Smooth muscle cell of the brain vasculature (primary cell): ENCODE data around the gene NTM.
A peak's percentile ranks its signal among the peaks of the same experiment; 100 is the strongest.

Source experiments
- DNase-seq: peaks from one replicate; pipeline ENCODE4 v3.0.0-alpha.2; 2012; ENCODE audit warnings: low read depth, low spot score

NTM gene

DNA sequence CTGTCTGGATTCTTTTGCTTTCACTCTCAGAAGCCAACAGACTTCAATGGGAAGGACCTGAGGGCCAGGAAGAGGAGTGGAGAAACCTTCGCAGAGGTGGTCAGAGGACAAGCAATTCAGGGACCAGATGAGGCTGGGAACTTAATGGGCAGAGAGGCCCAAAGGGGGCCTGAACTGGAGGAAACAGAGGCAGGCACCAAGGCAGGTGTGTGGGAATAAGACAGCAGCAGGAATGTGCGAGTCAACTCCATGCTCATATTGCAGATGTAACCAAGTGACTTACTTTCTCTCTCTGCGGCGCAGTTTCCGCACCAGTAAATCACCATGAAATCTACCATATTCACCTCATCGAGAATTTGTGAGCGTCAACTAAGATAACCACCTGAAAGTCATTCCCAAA lies 669.1 kb downstream of the NTM start:
- DNase-seq = no peak

DNA sequence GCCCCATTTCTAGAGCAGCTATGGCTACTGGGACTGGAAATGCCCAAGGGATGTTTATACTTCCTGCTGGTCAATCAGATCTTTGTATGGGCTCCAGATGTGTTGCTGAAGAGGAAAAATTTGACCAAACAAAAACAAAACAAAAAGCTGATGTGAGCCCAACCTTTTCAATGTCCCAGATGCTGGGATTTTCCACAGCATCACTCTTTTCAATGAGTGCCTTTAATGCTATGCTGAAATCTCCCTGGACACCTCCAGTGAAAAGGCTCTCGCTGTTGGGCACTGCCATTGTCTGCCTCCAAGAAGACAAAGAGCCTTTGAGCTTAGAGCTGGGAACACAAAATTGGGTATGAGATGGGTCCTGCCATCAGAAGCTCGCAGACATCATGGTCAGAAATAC lies 671.9 kb downstream of the NTM start:
- no peak for DNase-seq

DNA sequence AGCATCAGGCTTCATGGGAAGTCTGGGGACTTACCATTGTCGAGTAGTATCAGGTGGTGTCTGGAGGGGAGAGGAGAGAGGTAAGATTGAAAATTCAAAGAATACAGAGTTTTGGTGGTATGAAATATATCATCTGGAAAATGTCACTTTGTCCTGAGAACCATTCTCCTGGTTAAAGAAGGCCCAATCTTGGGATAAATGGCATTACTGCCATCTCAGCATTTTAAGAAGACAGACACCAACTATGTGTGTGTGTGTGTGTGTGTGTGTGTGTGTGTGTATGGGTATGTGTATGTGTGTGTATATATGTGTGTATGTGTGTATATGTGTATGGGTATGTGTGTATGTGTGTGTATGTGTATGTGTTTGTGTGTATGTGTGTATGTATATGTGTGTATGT lies 673.3 kb downstream of the NTM start:
- DNase-seq = no peak

DNA sequence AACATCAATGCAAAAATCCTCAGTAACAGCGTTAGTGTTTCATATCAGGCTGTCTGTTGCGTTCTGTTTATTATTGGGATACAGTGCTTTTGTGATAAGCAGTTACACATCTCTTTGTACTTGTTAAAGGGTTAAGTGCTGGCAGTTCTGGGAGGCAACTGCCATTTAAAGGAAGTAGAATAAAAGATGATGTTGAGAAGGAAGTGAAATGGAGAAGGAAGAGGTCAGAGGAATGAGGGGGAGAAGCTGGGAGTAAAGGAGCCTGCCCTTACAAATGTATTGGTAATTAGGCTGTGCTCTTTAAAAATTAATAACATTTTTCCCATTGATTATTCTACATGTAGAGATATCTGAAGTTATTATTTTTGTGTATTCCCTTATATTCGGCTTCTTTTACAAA lies 674.7 kb downstream of the NTM start:
- DNase-seq = no peak

DNA sequence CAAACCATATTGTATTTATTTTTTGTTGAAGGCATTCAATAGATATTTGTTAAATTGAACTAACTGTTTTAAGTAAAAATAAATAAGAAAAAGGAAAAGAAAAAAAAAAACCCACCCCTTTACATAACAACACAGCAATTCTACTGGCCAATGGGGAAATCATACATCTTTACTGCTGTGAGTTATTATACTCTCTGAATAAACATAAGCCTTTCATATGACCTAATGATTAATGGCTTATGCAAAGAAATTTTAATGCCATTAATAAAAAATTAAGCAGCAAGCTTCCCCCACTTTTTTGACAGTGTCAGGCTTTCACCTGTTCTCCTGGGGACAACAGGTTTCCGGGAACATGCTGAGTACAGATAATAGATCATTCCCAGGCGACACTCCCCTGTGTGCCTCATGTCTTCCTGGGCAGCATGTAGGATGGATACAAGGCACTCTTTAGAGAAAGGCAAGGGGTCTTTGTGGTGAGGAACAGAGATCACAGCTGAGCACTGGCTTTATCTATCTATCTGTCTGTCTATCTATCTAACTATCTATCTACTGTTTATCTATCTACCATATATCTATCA lies 676.0 kb downstream of the NTM start:
- no peak for DNase-seq

DNA sequence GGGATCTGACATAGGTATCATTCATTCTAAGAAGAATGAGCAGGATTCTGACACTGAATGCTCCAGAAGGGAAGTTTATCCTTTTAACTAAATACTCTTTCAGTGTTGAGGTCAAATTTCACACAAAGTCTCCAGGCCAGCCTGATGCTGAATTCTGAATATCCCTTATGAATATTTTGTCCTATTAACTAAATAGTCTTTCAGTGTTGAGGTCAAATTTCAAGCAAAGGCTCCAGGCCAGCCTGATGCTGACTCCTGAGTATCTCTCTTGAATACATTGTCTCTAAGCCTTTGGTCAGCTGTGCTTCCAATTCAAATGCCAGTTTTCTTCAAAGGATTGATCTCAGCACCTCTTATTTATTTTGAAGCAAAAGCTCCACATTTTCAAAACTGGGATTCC lies 676.8 kb downstream of the NTM start:
- DNase-seq = no peak

DNA sequence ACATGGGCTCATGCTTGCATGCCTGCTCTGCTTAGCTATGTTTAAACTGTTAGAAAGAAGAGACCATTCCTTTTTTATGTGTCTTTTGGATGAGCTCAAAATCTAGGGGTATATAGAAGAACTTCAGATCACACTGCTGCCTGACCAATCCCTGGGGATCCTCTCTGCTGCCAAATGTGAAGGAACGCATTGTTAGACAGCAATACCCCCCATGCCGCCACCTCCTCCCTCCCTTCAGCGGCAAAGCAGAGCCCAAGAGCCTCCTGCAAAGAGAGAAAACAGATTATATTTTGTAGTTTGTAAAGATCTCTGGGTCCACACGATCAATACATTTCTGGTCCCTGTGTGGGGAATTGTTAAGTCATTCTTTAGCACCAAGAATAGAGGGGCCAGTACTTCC lies 677.6 kb downstream of the NTM start:
- no peak for DNase-seq

DNA sequence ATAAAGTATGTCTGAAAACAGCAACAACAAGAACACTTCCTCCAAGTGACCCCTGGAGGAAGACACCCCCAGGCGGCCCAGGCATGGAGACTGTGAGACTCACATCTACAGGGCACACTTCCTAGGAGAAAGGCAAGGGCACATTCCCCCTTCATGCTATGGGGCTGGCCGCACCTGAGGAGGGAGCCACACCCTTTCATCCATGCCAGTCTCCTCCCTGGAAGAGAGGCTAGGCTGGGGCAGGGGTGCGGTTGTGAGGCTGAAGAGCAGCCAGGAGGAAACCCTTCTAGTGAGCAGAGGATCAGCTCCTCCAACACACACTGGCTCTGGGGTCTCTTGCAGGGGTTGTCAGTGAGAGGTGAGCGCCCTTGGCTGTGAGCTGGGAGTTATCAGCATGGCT lies 678.8 kb downstream of the NTM start:
- DNase-seq = no peak

DNA sequence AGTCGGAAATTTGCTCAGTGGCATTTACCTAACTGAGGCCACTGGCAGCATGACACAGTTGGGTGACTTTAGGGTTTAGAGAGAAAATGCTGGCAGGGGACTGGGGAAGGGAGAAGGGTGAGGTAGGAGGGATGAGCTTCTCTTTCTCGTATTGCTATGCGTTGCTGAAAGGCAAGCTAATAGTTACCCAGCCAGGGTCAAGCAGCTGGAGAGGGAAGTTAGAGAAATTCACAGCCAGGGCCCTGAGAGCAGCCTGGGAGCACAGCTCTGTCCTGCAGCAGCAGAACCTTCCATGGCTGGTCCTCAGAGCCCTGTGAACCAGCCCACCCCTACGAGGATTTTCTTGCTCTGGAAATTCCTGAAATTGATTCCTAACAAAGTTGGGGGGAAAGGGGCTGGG lies 679.6 kb downstream of the NTM start:
- no peak for DNase-seq

DNA sequence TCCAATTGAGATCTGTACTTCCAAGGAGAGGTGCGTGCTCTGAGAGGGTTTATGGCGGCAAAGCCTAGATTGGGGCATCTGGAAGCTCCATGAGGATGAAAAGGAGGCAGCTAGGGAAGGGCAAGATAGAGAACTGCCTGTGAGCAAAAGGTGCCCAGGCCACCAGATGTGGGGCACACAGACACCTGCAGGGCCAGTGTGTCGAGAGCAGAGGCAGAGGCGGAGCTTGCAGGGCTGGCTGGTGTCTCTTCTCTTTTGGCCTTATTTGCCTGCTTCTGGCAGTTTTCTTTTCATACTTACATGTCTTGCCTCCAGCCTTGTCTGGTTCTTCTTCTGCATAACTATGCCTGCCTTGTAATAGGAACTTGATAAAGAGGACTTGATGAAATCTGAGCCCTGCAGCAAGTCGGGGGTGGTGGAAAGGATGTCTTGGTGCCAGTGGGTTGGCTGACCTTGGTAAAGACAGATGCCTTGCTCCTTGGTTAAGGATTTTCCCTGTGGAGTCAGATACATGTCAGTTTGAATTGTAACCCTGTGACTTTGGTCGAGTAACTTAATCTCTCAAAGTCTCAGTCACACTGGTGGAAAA lies 680.3 kb downstream of the NTM start:
- no peak for DNase-seq

DNA sequence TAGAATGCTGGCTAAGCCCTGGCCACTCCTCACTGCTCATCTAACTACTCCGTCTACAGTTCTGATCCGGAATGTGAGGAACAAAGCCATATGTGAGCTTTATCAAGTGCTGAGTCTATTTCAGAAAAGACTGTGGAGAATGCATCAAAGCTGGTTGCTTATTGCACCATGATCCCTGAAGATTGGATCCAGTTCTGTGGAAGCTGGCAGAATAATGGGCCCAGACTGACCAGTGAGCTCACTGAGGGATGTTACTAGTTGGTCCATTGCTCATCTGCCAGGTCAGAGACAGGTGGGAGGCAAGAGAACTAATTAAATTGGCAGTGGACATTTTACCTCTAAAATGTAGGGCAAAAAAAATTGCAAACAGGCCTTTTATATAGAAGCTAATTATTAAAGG lies 681.3 kb downstream of the NTM start:
- no peak for DNase-seq

DNA sequence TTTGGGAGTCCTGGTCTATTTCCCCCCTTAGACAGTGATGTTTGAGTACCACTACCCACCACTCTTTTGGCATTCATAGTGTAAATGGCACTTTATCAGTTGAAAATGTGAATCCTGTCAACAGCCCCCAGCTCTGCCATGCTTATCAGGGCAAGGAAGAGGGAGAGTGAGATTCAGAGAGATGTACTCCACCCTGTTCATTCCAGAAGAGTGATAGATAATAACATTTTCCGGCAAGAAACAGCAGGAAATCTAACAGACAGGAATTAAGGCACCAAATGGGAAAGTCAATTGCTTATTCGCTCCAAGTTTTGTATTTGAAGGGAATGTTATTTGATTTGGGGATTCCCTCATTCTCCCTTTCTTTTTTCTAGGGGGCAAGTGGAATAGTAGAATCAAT lies 681.9 kb downstream of the NTM start:
- DNase-seq = no peak

DNA sequence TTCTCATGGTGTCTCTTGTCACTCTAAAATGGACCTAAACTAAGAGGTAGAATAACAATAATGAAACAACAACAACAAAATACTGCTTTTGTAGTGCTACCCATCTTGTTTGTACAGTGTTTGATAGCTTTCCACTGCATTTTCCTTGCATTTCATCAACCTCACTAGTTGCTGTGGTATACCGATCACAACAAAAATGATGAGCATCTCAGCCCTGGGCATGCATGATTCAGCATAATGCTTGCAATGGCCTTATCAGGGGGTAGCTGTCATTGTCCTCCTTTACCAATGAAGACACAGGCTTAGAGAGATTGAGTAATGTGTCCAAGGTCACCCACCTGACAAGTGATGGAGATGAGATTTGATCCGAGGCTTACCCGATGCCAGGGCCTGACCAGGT lies 682.5 kb downstream of the NTM start:
- no peak for DNase-seq

DNA sequence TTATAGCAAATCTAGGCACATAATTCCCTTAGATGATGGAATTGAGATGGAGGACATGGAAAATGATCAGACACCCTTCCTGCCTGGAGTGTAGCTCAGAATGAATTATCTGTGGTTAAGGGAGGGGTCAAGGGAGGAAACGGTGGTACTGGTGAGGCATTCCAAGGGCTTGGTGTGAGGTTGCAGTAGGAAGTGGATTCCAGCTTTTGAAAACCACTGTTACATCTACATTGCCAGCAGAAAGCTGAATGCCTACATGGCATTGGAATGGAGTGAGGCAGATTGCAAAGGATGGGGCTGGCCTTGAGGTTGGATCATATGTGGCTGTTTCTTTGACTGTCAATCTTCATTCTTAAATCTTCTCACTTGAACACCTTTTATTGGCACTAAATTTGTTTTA lies 684.4 kb downstream of the NTM start:
- no peak for DNase-seq

DNA sequence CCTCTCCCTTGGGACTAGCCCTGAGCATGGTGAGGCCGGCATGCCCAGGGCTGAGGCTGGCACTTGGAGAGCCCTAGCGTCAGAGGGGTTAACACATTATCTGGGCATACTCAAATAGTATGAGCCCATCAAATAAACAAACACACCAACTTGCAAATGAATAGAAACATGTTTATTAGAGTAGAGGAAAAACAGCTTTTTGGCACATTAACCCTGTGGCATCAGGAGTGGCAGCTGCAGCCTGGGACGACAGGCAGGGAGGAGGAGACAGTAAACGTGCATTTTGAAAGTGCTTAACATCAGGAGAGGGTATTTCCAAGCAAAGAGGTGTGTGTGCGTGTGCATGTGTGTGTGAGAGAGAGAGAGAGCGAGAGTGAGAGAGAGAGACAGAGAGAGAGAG lies 684.9 kb downstream of the NTM start:
- no peak for DNase-seq

DNA sequence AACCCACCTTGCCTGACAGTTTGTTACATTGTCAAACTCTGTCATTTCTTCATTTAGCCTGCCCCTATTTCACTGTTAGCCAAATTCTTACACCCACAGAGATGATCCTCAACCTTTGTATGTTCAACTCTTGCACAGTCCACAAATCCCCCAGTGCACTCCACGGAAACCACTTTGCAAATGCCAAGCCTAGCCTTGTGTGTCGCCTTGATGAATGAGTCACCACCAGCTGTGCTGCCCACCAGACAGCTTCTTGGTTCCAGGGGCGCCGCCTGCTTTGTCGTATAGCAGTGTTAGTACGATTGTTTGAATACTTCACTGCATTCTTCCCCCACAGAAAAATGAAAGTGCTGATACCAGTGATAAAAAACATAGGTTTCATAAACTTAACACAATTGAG lies 686.3 kb downstream of the NTM start:
- peak; percentile 45 for DNase-seq

DNA sequence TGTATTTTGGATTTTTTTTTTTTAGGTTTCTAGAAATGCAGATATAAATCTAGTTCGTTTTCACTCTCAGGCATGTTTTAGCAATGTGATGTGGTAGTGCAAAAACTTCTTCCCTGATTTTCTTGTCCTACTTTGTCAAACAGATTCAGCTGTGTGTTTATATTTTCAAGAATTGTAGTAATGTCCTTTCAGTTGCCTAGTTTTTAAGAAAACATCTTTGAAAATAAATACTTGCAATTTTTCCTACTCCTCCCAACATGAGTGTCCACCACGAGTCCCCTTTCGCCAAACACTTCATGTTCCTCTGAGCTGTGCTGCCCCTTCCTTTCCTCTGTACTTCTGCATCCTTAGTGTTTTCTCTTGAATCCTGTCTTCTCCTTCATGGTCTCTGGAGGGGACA lies 686.9 kb downstream of the NTM start:
- DNase-seq = no peak

DNA sequence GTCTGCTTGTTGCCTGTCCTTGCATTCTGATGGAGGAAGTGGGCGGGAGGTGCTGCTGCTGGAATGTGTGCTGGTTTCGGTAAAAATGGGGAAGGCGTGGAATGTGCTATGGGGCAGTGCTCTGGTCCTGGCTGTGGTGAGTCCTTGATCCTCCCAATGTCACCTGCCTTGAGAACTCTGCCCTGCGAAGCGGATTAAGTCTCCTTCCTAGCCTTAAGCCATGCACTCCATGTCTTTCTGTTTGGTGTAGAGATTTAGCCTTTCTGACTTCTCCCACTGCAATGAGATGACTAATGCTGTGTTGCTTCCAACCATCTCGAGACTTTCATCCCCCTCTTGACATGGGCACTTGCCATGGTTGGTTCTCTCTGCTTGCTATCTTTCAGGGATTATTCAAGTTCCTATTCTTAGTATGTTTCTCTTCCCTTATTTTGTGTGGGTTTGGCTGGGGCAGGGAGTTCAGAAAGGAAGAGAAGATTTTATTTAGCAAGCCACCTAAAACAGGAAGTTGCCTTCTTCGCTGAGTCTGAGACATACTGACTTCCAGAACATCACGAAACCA lies 687.9 kb downstream of the NTM start:
- no peak for DNase-seq

DNA sequence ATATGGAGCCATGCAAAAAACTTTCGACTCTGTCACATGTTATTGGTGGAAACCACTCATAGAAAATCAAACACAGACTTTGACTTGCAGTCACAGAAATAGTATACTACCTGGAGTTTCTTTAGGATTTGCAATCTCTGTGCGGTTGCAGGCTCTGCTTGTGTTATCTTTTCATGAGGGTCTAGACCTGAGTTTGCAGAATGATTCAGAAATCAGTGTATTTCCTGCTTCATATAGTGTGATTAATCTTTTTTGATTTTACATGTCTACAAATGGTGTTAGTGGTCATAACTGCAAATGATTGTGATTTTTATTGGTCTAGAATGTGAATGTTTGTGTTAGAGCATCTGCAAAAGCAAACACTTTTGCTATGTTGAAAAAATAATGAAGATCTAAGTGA lies 690.2 kb downstream of the NTM start:
- no peak for DNase-seq

DNA sequence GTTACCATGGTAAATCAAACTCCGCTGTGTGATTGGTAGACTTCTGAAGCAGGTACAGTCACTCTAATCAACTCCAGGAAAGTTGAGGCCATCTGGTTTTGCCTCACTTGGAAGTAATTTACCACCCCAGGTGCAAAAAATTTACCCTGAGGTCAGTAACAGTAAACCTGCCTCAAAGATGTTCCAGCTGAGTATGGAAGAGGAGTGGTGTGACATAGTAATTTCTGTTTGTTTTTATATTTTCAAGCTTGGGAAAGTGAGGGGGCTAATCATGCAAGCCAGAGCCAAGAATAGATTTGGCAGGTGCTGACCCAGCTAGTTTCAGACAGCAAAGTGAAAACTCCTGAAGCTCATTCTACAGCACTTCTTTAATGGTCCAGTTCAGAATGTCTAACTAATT lies 691.6 kb downstream of the NTM start:
- DNase-seq = no peak

DNA sequence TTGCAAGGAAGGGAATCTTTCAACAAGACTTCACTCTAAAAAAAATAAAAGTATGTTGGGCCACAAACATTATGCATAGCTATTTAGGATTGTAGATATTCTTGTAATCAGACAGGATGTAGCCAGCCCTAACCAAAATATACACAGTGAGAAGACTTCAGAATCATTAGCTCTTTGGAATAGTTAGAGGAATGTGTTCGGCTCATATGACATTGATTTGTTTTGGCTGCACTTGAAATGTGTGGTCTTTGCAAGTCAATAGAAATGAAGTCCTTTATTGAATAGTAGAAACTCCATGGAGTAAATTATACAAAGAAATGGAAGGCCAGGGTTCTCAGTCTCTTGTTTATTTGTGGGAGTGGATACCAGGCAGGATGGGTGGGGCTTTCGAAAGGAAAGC lies 692.1 kb downstream of the NTM start:
- DNase-seq = no peak

DNA sequence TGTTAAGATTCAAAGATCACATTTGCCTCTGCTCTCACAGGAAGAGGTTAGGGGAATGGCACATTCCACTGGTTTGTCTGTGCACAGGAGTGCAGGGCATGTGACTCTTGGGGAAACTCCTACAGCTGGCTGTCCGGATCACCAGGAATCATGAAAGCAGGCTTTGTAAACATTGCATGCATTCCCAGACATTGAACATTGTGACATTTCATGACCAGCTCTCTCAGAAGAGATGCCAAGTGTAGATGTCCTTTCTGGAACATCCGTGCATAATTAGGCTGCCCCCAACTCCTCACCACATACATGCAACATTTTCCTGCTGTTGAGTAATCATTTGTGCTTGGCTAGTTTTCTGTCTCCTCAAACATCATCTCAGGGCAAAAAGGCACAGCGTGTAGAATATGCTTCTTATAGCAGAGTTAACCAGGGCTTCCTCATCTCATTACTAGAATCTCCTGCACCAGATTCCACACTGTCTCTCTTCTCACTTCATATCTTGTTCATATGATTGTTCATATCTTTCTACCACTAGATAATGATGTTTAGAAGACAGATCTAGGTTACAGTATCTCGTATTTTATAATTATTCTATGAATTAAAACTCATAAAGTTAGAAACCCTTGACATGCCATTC lies 694.7 kb downstream of the NTM start:
- DNase-seq = peak; percentile 67

DNA sequence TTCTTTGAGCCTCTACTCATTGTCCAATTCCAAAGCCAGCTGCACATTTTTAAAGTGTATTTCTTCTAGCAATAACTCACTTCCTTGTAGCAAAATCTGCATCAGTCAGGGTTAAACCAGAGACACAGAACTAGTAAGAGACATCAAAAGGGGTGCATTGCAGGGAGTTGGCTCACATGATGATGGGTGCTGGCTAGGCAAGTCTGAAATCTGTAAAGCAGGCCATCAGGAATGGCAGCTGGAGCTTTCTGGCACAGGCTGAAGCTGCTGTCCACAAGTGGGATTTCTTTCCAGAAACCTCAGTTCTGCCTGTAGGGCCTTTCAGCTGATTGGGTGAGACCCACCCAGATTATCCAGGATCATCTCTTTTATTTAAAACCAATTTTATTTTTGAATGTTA lies 698.1 kb downstream of the NTM start:
- no peak for DNase-seq
